ENCODE data around the gene NPPB. TPM values are rescaled to one million over a fixed set of nuclear protein-coding genes. Genes with fewer than 3 reads are reported as not detected.

NPPB gene
- polyA plus RNA-seq, 1 donor from 2014 or later = not detected

DNA sequence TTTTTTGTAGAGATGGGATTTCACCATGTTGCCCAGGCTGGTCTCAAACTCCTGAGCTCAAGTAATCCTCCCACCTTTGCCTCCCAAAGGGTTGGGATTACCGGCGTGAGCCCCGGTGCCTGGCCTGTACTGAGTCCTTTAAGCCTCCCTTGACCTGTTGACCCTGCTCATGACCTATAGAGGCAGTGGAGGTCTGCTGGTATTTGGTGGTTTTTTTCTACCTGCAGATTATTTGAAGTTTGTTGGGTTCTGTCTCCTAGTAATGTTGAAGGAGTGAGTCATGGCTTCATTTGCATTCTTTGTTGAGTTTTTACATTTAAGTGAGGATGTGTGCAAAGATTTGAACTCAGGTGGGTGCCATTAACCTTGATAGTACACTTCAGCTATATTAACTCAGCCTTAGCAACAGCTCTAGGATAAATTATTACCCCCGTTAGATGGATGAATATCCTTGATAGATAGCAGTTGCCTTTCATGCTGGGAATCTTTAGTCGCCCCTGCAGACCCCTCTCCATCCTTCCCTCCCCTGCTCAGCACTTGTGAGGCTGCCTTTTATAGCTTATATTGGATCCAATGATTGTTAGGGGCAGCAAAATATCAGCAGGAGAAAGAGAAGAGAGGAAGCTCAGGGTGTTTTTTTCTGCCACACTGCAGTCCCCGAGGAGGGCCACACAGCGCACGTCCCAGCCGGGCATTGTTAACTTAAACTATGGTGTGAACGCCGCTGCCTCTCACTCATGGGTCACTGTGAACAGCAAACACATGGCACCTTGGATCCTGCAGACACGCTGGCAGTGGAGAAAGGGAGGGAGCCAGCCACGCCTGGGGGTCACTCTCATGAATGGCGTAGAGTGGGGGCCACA lies 14.9 kb upstream of the NPPB start:
- Histone ChIP-seq H3K36me3 (ENCODE audit: insufficient read depth, low read length) (no peaks in the 10 kb centered on the region), H2AFZ (ENCODE audit: low read depth, low read length) (no peak overlapping the region), H3K79me2 (replicated peaks; ENCODE audit: insufficient read depth, low read length) (no peaks in the 10 kb centered on the region), H4K20me1 (ENCODE audit: insufficient read depth) (no peaks in the 10 kb centered on the region), H3K4me2 (ENCODE audit: low read length) (no peak overlapping the region), H3K27ac (ENCODE audit: low read length) (no peak overlapping the region), H3K9me2 (ENCODE audit: insufficient read depth, low read length) (no peaks in the 10 kb centered on the region), H3K27me3 (ENCODE audit: insufficient read depth, low read depth, low read length) (no peaks in the 10 kb centered on the region), H3K9ac (ENCODE audit: low read length) (no peak overlapping the region), H3K9me3 (ENCODE audit: low read length) (no peaks in the 10 kb centered on the region), H3F3A (ENCODE audit: insufficient read depth, low read length, poor library complexity, severe bottlenecking) (no peaks in the 10 kb centered on the region), H3K4me3 (ENCODE audit: low read length) (no peak overlapping the region)
- no peak for TF ChIP-seq EZH2 (IDR thresholded peaks at IDR 0.05; ENCODE audit: borderline replicate concordance, insufficient read depth, low read length, poor library complexity, severe bottlenecking)

DNA sequence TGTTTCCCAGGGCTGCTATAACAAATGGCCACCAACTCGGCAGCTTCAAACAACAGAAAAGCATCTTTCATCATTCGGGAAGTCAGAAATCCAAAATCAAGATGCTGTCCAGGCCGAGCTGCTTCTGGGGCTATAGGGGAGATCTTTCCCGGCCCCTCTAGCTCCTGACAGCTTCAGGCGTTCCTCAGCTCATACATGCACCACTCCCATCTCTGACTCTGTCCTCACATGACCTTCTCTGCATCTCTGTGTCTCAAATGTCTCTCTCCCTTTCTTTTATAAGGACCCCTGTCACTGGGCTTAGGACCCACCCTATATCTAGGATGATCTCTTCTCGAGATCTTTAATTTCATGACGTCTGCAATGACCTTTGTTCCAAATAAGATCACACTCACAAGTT lies 13.8 kb upstream of the NPPB start:
- no peaks in the 10 kb centered on the region for H3K36me3 ChIP-seq (ENCODE audit: insufficient read depth, low read length)
- H3F3A ChIP-seq (ENCODE audit: insufficient read depth, low read length, poor library complexity, severe bottlenecking) = no peaks in the 10 kb centered on the region
- H3K9me3 ChIP-seq (ENCODE audit: low read length) = no peaks in the 10 kb centered on the region
- H3K4me2 ChIP-seq (ENCODE audit: low read length) = no peak overlapping the region
- H3K4me3 ChIP-seq (ENCODE audit: low read length) = no peak overlapping the region
- no peaks in the 10 kb centered on the region for H3K79me2 ChIP-seq (replicated peaks; ENCODE audit: insufficient read depth, low read length)
- H3K9ac ChIP-seq (ENCODE audit: low read length) = no peak overlapping the region
- TF ChIP-seq SMC3 (conservative IDR thresholded peaks at IDR 0.05; ENCODE audit: poor library complexity) (no peak), EZH2 (IDR thresholded peaks at IDR 0.05; ENCODE audit: borderline replicate concordance, insufficient read depth, low read length, poor library complexity, severe bottlenecking) (no peak), TAF1 (IDR thresholded peaks at IDR 0.05; ENCODE audit: low read depth) (no peak), RAD21 (conservative IDR thresholded peaks at IDR 0.05) (no peak), EP300 (conservative IDR thresholded peaks at IDR 0.05; ENCODE audit: poor library complexity, severe bottlenecking) (no peak), MXI1 (conservative IDR thresholded peaks at IDR 0.05; ENCODE audit: poor library complexity, severe bottlenecking) (no peak), POLR2AphosphoS5 (IDR thresholded peaks at IDR 0.05) (no peak)
- TF ChIP-seq, protein P1, sequence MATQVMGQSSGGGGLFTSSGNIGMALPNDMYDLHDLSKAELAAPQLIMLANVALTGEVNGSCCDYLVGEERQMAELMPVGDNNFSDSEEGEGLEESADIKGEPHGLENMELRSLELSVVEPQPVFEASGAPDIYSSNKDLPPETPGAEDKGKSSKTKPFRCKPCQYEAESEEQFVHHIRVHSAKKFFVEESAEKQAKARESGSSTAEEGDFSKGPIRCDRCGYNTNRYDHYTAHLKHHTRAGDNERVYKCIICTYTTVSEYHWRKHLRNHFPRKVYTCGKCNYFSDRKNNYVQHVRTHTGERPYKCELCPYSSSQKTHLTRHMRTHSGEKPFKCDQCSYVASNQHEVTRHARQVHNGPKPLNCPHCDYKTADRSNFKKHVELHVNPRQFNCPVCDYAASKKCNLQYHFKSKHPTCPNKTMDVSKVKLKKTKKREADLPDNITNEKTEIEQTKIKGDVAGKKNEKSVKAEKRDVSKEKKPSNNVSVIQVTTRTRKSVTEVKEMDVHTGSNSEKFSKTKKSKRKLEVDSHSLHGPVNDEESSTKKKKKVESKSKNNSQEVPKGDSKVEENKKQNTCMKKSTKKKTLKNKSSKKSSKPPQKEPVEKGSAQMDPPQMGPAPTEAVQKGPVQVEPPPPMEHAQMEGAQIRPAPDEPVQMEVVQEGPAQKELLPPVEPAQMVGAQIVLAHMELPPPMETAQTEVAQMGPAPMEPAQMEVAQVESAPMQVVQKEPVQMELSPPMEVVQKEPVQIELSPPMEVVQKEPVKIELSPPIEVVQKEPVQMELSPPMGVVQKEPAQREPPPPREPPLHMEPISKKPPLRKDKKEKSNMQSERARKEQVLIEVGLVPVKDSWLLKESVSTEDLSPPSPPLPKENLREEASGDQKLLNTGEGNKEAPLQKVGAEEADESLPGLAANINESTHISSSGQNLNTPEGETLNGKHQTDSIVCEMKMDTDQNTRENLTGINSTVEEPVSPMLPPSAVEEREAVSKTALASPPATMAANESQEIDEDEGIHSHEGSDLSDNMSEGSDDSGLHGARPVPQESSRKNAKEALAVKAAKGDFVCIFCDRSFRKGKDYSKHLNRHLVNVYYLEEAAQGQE (IDR thresholded peaks at IDR 0.05; ENCODE audit: borderline replicate concordance) = no peak
- TF ChIP-seq, protein P2, sequence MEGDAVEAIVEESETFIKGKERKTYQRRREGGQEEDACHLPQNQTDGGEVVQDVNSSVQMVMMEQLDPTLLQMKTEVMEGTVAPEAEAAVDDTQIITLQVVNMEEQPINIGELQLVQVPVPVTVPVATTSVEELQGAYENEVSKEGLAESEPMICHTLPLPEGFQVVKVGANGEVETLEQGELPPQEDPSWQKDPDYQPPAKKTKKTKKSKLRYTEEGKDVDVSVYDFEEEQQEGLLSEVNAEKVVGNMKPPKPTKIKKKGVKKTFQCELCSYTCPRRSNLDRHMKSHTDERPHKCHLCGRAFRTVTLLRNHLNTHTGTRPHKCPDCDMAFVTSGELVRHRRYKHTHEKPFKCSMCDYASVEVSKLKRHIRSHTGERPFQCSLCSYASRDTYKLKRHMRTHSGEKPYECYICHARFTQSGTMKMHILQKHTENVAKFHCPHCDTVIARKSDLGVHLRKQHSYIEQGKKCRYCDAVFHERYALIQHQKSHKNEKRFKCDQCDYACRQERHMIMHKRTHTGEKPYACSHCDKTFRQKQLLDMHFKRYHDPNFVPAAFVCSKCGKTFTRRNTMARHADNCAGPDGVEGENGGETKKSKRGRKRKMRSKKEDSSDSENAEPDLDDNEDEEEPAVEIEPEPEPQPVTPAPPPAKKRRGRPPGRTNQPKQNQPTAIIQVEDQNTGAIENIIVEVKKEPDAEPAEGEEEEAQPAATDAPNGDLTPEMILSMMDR (IDR thresholded peaks at IDR 0.05; ENCODE audit: poor library complexity, severe bottlenecking) = no peak
- no peak overlapping the region for H3K27ac ChIP-seq (ENCODE audit: low read length)
- no peaks in the 10 kb centered on the region for H3K27me3 ChIP-seq (ENCODE audit: insufficient read depth, low read depth, low read length)
- no peak overlapping the region for H2AFZ ChIP-seq (ENCODE audit: low read depth, low read length)
- no peaks in the 10 kb centered on the region for H3K9me2 ChIP-seq (ENCODE audit: insufficient read depth, low read length)
- no peaks in the 10 kb centered on the region for H4K20me1 ChIP-seq (ENCODE audit: insufficient read depth)

All from neural cell (in vitro differentiated cells).